ENCODE results near the gene RUFY1. TPM values are rescaled to one million over a fixed set of nuclear protein-coding genes. Genes with fewer than 3 reads are reported as not detected.

Gene RUFY1
- total and polyA plus RNA-seq, 9 of the 15 experiments (the other 6 are each of a cell fraction or from before 2014, with no cell fraction given): 5.0 to 41.7 (median 29.6) TPM

- peak; percentile 27 for TF ChIP-seq E2F8 (IDR thresholded peaks at IDR 0.05; ENCODE audit: low read depth, partially characterized antibody)
- TF ChIP-seq CBX5 (IDR thresholded peaks at IDR 0.05; ENCODE audit: borderline replicate concordance, low read depth): no peak
- peak; percentile 97 for TF ChIP-seq BRD4 (IDR thresholded peaks at IDR 0.05)
- no peak for TF ChIP-seq ZNF184 (CRISPR knock-in tag; IDR thresholded peaks at IDR 0.05)
- TF ChIP-seq POLR2H (tag; IDR thresholded peaks at IDR 0.05; ENCODE audit: low read depth): no peak
- no peak for TF ChIP-seq ATF1 (CRISPR knock-in tag; IDR thresholded peaks at IDR 0.05)
- no peak for TF ChIP-seq ATF1 (tag; IDR thresholded peaks at IDR 0.05)
- no peak for TF ChIP-seq ZNF551 (CRISPR knock-in tag; IDR thresholded peaks at IDR 0.05)
- no peak for TF ChIP-seq HDAC2 (IDR thresholded peaks at IDR 0.05)
- TF ChIP-seq NFIC (IDR thresholded peaks at IDR 0.05): 0 out of 2 replicates have a peak, but pooled peaks have one; percentile 25
- TF ChIP-seq KHSRP (IDR thresholded peaks at IDR 0.05): no peak
- TF ChIP-seq POLR3G (IDR thresholded peaks at IDR 0.05; ENCODE audit: extremely low read depth, insufficient read length, insufficient replicate concordance): no peak
- TF ChIP-seq TCF15 (CRISPR knock-in tag; IDR thresholded peaks at IDR 0.05): no peak
- TF ChIP-seq SMARCA4 (IDR thresholded peaks at IDR 0.05): 0 out of 2 replicates have a peak, but pooled peaks have one; percentile 25
- TF ChIP-seq ADNP (tag; IDR thresholded peaks at IDR 0.05): no peak
- TF ChIP-seq RREB1 (CRISPR knock-in tag; IDR thresholded peaks at IDR 0.05): no peak; the same call in 1 of the 2 replicates
- peak; percentile 68; the same call in 1 of the 2 replicates for TF ChIP-seq CREB3 (tag; conservative IDR thresholded peaks at IDR 0.05; ENCODE audit: low read depth)
- TF ChIP-seq HMG20A (CRISPR knock-in tag; conservative IDR thresholded peaks at IDR 0.05): no peak
These were observed 73.8 kb downstream of the RUFY1 start (continued) for GRCh38 chr5:179623906-179624741.
